ENCODE results near the gene PRSS58.

The PRSS58 gene

DNA sequence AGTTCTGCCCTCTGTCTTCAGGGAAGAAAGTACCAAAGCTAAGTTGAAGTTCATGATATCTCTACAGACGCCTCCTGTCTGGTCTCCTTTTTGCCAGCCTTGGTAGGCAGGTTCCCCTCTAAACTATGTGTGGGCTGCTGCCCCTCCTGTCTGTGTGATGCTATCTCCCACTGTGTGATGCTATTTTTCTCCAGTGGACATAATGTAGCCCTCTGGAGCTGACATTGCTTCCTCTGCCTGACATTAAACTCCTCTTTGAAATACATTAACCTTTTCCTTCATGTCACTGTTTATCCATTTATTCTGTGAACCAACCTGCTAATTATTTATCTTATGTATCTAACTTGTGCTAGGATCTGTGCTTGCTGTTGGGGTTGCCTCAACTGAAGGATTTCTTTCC lies at the start of gene PRSS58:
TSS of gene PRSS58 (minus strand) at position 101 of the 400 bp plus-strand sequence. CDS start 351 bp downstream, outside the sequence.
- Histone ChIP-seq H3K4me1 (ENCODE audit: control insufficient read depth, insufficient read depth, low read length) (no peaks in the 10 kb centered on the region), H3K4me3 (ENCODE audit: low read length) (no peak within 1 kb of the TSS), H3K9ac (ENCODE audit: low read length) (no peak within 1 kb of the TSS), H3K9me3 (ENCODE audit: control insufficient read depth, low read length) (no peaks in the 10 kb centered on the region), H3K27me3 (ENCODE audit: control insufficient read depth, insufficient read depth, low read length) (no peaks in the 10 kb centered on the region), H3K36me3 (ENCODE audit: control insufficient read depth, insufficient read depth, low read length) (no peaks in the 10 kb centered on the region)

DNA sequence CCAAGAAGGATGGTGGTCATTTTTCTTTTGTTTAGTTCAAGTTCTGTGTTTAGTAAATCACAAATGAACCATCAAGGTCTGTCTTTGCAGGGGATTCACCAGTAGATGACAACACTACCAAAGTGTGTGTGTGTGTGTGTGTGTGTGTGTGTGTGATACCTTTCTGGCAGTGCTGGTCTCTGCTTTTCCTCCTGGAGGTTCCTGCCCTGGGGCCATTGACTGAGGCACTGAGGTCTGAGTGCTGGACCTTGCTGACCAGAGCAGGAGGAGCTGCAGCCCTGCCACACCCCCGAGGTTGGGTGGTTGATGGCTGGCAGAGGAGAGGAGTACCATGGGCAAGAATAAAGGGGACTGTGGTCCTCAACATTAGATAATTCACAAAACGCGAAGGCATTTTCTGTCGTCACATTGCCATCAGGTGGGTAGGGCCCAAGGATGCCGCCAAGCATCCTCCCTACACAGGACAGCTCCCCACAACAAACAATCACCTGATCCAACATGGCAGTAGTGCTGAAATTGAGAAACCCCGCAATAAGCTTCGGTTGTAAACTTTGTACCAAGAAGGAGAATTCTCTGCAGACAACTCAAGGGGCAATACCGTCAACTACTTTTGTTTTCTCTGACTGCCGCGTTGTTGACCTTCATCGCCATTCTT lies 49.5 kb upstream of the PRSS58 start:
- H3K9ac ChIP-seq (ENCODE audit: low read length), result no peak overlapping the region
- H3K4me3 ChIP-seq (ENCODE audit: low read length), result no peak overlapping the region
- no peaks in the 10 kb centered on the region for H3K27me3 ChIP-seq (ENCODE audit: control insufficient read depth, insufficient read depth, low read length)
- no peaks in the 10 kb centered on the region for H3K9me3 ChIP-seq (ENCODE audit: control insufficient read depth, low read length)
- H3K4me1 ChIP-seq (ENCODE audit: control insufficient read depth, insufficient read depth, low read length), result no peaks in the 10 kb centered on the region
- H3K36me3 ChIP-seq (ENCODE audit: control insufficient read depth, insufficient read depth, low read length), result no peaks in the 10 kb centered on the region

GRCh38 chr7:142303650-142304049 lies 45.8 kb upstream of the PRSS58 start:
- no peaks in the 10 kb centered on the region for H3K4me1 ChIP-seq (ENCODE audit: control insufficient read depth, insufficient read depth, low read length)
- H3K4me3 ChIP-seq (ENCODE audit: low read length), result no peak overlapping the region
- H3K36me3 ChIP-seq (ENCODE audit: control insufficient read depth, insufficient read depth, low read length), result no peaks in the 10 kb centered on the region
- no peaks in the 10 kb centered on the region for H3K27me3 ChIP-seq (ENCODE audit: control insufficient read depth, insufficient read depth, low read length)
- no peak overlapping the region for H3K9ac ChIP-seq (ENCODE audit: low read length)
- no peaks in the 10 kb centered on the region for H3K9me3 ChIP-seq (ENCODE audit: control insufficient read depth, low read length)

DNA sequence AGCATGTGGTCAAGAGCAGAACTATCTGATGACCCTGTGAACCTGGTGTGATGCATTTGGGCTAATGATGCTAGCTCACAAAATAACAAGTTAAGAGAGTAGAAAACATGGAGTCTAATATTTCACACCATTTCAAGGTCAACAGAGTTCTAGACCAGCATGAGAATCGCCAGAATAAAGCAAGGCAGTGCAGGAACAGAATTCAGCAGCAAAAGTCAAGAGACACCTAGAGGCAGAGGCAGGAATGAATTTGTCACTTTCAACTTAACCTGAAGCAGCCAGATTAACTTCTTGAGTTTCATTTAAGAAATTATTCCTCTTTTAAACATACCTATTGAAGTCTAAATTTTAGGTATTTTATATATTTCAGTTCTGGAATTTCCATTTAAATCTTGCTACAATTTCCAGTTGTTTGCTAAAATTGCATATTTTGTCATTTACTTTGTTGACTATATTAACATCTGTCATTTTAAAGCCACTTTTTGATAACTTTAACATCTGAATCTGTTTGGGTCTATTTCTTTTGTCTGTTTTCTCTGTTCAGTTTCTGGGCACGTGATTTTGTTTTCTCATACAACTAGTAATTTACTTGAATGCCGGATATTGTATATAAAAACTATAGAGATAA lies 44.2 kb upstream of the PRSS58 start:
- H3K9ac ChIP-seq (ENCODE audit: low read length), result no peak overlapping the region
- H3K27me3 ChIP-seq (ENCODE audit: control insufficient read depth, insufficient read depth, low read length), result no peaks in the 10 kb centered on the region
- no peaks in the 10 kb centered on the region for H3K4me1 ChIP-seq (ENCODE audit: control insufficient read depth, insufficient read depth, low read length)
- no peaks in the 10 kb centered on the region for H3K9me3 ChIP-seq (ENCODE audit: control insufficient read depth, low read length)
- no peaks in the 10 kb centered on the region for H3K36me3 ChIP-seq (ENCODE audit: control insufficient read depth, insufficient read depth, low read length)
- no peak overlapping the region for H3K4me3 ChIP-seq (ENCODE audit: low read length)

DNA sequence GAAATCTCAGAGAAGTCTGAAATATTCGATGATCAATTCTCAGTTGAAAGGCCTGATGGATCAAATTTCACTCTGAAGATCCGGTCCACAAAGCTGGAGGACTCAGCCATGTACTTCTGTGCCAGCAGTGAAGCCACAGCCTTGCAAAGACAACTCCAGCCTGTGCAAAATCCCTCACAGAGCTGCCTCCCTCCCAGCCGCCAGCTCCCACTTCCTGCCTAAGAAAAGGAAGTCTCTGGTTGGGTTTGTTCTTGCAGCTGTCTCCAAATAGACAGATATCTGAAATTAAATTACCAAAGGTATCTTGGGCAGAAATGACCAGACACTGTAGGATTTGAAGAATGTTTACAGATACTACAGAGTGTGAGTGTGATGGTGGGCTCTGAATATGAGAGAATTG lies 43.4 kb upstream of the PRSS58 start:
- Histone ChIP-seq H3K9me3 (ENCODE audit: control insufficient read depth, low read length) (no peaks in the 10 kb centered on the region), H3K9ac (ENCODE audit: low read length) (no peak overlapping the region), H3K4me3 (ENCODE audit: low read length) (no peak overlapping the region), H3K4me1 (ENCODE audit: control insufficient read depth, insufficient read depth, low read length) (no peaks in the 10 kb centered on the region), H3K27me3 (ENCODE audit: control insufficient read depth, insufficient read depth, low read length) (no peaks in the 10 kb centered on the region), H3K36me3 (ENCODE audit: control insufficient read depth, insufficient read depth, low read length) (no peaks in the 10 kb centered on the region)

GRCh38 chr7:142300689-142301088 lies 42.8 kb upstream of the PRSS58 start:
- Histone ChIP-seq H3K36me3 (ENCODE audit: control insufficient read depth, insufficient read depth, low read length) (no peaks in the 10 kb centered on the region), H3K9ac (ENCODE audit: low read length) (no peak overlapping the region), H3K9me3 (ENCODE audit: control insufficient read depth, low read length) (no peaks in the 10 kb centered on the region), H3K4me3 (ENCODE audit: low read length) (no peak overlapping the region), H3K4me1 (ENCODE audit: control insufficient read depth, insufficient read depth, low read length) (no peaks in the 10 kb centered on the region), H3K27me3 (ENCODE audit: control insufficient read depth, insufficient read depth, low read length) (no peaks in the 10 kb centered on the region)

GRCh38 chr7:142299237-142299781 lies 41.5 kb upstream of the PRSS58 start:
- no peaks in the 10 kb centered on the region for H3K4me1 ChIP-seq (ENCODE audit: control insufficient read depth, insufficient read depth, low read length)
- no peak overlapping the region for H3K4me3 ChIP-seq (ENCODE audit: low read length)
- no peak overlapping the region for H3K9ac ChIP-seq (ENCODE audit: low read length)
- H3K9me3 ChIP-seq (ENCODE audit: control insufficient read depth, low read length), result no peaks in the 10 kb centered on the region
- H3K27me3 ChIP-seq (ENCODE audit: control insufficient read depth, insufficient read depth, low read length), result no peaks in the 10 kb centered on the region
- no peaks in the 10 kb centered on the region for H3K36me3 ChIP-seq (ENCODE audit: control insufficient read depth, insufficient read depth, low read length)

DNA sequence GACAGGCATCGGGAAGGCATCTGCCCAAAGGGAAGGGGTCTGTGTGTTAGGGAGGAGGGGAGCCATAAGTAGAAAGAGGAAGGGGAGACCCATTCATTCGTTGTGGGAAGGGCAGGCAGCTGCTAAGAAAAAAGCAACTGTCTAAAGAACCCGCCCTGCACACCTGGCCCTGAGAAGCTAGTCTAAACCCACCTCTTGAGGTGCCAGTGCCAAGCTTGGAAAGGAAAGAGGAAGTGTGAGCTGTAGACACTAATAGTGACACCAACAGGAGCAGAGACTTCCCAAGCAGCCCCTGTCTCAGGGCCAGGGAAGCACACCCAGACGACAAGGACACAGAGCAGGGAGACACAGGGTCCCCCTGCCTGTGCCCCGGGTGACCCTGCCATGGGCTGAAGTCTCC lies 40.8 kb upstream of the PRSS58 start:
- Histone ChIP-seq H3K27me3 (ENCODE audit: control insufficient read depth, insufficient read depth, low read length) (no peaks in the 10 kb centered on the region), H3K9me3 (ENCODE audit: control insufficient read depth, low read length) (no peaks in the 10 kb centered on the region), H3K4me1 (ENCODE audit: control insufficient read depth, insufficient read depth, low read length) (no peaks in the 10 kb centered on the region), H3K36me3 (ENCODE audit: control insufficient read depth, insufficient read depth, low read length) (no peaks in the 10 kb centered on the region), H3K4me3 (ENCODE audit: low read length) (no peak overlapping the region), H3K9ac (ENCODE audit: low read length) (no peak overlapping the region)

- Histone ChIP-seq H3K4me3 (ENCODE audit: low read length) (no peak overlapping the region), H3K9ac (ENCODE audit: low read length) (no peak overlapping the region), H3K27me3 (ENCODE audit: control insufficient read depth, insufficient read depth, low read length) (no peaks in the 10 kb centered on the region), H3K9me3 (ENCODE audit: control insufficient read depth, low read length) (no peaks in the 10 kb centered on the region), H3K36me3 (ENCODE audit: control insufficient read depth, insufficient read depth, low read length) (no peaks in the 10 kb centered on the region), H3K4me1 (ENCODE audit: control insufficient read depth, insufficient read depth, low read length) (no peaks in the 10 kb centered on the region)
Observed at GRCh38 chr7:142298009-142298408, 40.2 kb upstream of the PRSS58 start.

DNA sequence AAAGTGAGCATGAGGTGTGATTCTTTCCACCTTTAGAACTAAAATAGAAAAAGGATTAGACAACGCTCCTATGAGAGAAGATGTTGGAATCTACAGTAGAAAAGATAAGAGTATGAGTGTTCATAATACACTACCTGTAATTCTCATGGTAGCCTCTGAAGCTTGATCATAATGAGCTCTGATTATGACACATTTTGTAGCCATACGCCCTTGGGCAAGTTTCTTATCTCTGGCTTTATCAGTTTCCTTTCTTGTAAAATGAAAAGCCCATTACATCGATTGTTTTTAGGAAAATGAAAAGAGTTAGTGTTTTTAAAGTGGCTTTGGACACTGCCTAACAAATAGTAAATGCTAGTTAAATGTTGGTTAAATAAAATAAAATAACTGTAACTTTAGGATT lies 22.4 kb upstream of the PRSS58 start:
- no peaks in the 10 kb centered on the region for H3K9me3 ChIP-seq (ENCODE audit: control insufficient read depth, low read length)
- no peak overlapping the region for H3K4me3 ChIP-seq (ENCODE audit: low read length)
- no peaks in the 10 kb centered on the region for H3K36me3 ChIP-seq (ENCODE audit: control insufficient read depth, insufficient read depth, low read length)
- no peaks in the 10 kb centered on the region for H3K4me1 ChIP-seq (ENCODE audit: control insufficient read depth, insufficient read depth, low read length)
- no peak overlapping the region for H3K9ac ChIP-seq (ENCODE audit: low read length)
- no peaks in the 10 kb centered on the region for H3K27me3 ChIP-seq (ENCODE audit: control insufficient read depth, insufficient read depth, low read length)

DNA sequence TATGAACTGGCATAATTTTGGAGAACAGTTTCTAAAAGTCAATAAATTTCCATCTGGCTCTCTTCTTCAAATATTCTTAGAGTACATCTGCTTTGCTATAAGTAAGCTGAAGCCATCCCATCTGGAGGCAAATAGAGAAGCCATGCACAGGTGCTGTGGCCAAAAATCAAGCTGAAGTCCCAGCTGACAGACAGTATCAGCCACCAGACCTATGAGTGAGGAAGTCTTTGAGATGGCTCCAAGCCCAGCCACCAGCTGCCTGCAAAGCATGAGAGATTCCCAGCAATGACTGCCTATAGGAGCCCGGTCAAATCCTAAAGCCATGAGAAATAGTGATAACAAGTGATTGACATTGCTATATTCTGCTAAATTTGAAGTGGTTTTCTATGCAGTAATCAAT lies 21.7 kb upstream of the PRSS58 start:
- Histone ChIP-seq H3K36me3 (ENCODE audit: control insufficient read depth, insufficient read depth, low read length) (no peaks in the 10 kb centered on the region), H3K9me3 (ENCODE audit: control insufficient read depth, low read length) (no peaks in the 10 kb centered on the region), H3K4me3 (ENCODE audit: low read length) (no peak overlapping the region)

DNA sequence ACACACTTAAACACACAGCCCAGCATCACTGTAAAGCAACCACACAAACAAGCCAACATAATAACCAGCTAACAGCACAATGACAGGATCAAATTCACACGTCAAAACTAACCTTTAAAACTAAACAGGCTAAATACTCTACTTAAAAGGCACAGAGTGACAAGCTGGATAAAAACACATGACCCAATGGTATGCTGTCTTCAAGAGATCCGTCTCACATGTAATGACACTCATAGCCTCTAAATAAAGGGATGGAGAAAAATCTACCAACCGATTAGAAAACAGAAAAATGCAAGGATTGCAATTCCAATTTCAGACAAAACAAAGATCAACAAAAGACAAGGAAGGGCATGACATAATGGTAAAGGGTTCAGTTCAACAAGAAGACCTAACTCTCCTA lies 17.2 kb upstream of the PRSS58 start:
- Histone ChIP-seq H3K4me1 (ENCODE audit: control insufficient read depth, insufficient read depth, low read length) (no peaks in the 10 kb centered on the region), H3K9ac (ENCODE audit: low read length) (no peak overlapping the region), H3K27me3 (ENCODE audit: control insufficient read depth, insufficient read depth, low read length) (no peaks in the 10 kb centered on the region), H3K4me3 (ENCODE audit: low read length) (no peak overlapping the region), H3K36me3 (ENCODE audit: control insufficient read depth, insufficient read depth, low read length) (no peaks in the 10 kb centered on the region), H3K9me3 (ENCODE audit: control insufficient read depth, low read length) (no peaks in the 10 kb centered on the region)

More for the DNA sequence above, 21.7 kb upstream of the PRSS58 start:
- Histone ChIP-seq H3K9ac (ENCODE audit: low read length) (no peak overlapping the region), H3K4me1 (ENCODE audit: control insufficient read depth, insufficient read depth, low read length) (no peaks in the 10 kb centered on the region), H3K27me3 (ENCODE audit: control insufficient read depth, insufficient read depth, low read length) (no peaks in the 10 kb centered on the region)

Measured in mucosa of stomach (tissue), 1 donor.